ENCODE results near the gene PGGHG. TPM values are rescaled to one million over a fixed set of nuclear protein-coding genes. Genes with fewer than 3 reads are reported as not detected.

Gene PGGHG
- total RNA-seq, 1 donor from 2014 or later, result 25.1 TPM

GRCh38 chr11:281486-282161, 7.3 kb upstream of the PGGHG start:
- H3K4me3 Mint-ChIP-seq, result no peak overlapping the region
- peaks cover 13% of the 10 kb centered on the region for H3K4me1 Mint-ChIP-seq
- peaks cover 3% of the 10 kb centered on the region for H3K36me3 Mint-ChIP-seq (ENCODE audit: low read depth)
- H3K27ac Mint-ChIP-seq (ENCODE audit: unreplicated experiment), result no peak overlapping the region
- no peak for DNase-seq (ENCODE audit: low read depth, low spot score)
- TF ChIP-seq CTCF (conservative IDR thresholded peaks at IDR 0.05), result no peak
- peaks cover 3% of the 10 kb centered on the region for H3K9me3 Mint-ChIP-seq
- H3K27me3 Mint-ChIP-seq (ENCODE audit: low read depth), result no peaks in the 10 kb centered on the region

GRCh38 chr11:282171-282570, 6.8 kb upstream of the PGGHG start:
- no peak overlapping the region for H3K4me3 Mint-ChIP-seq
- no peak for TF ChIP-seq CTCF (conservative IDR thresholded peaks at IDR 0.05)
- DNase-seq (ENCODE audit: low read depth, low spot score), result no peak
- no peak overlapping the region for H3K27ac Mint-ChIP-seq (ENCODE audit: unreplicated experiment)
- no peaks in the 10 kb centered on the region for H3K36me3 Mint-ChIP-seq (ENCODE audit: low read depth)
- H3K27me3 Mint-ChIP-seq (ENCODE audit: low read depth), result peaks cover 4% of the 10 kb centered on the region
- peaks cover 16% of the 10 kb centered on the region for H3K4me1 Mint-ChIP-seq
- no peaks in the 10 kb centered on the region for H3K9me3 Mint-ChIP-seq

GRCh38 chr11:282630-283360, 6.1 kb upstream of the PGGHG start:
- Mint-ChIP-seq H3K36me3 (ENCODE audit: low read depth) (no peaks in the 10 kb centered on the region), H3K4me3 (no peak overlapping the region), H3K27me3 (ENCODE audit: low read depth) (peaks cover 7% of the 10 kb centered on the region), H3K27ac (ENCODE audit: unreplicated experiment) (peak overlapping the region; percentile 83), H3K9me3 (no peaks in the 10 kb centered on the region), H3K4me1 (peaks cover 16% of the 10 kb centered on the region)
- no peak for TF ChIP-seq CTCF (conservative IDR thresholded peaks at IDR 0.05)
- no peak for DNase-seq (ENCODE audit: low read depth, low spot score)

- no peak for DNase-seq (ENCODE audit: low read depth, low spot score)
- Mint-ChIP-seq H3K27ac (ENCODE audit: unreplicated experiment) (no peak overlapping the region), H3K27me3 (ENCODE audit: low read depth) (peaks cover 13% of the 10 kb centered on the region), H3K4me1 (peaks cover 16% of the 10 kb centered on the region), H3K9me3 (no peaks in the 10 kb centered on the region), H3K36me3 (ENCODE audit: low read depth) (no peaks in the 10 kb centered on the region), H3K4me3 (peak overlapping the region; percentile 31)
- no peak for TF ChIP-seq CTCF (conservative IDR thresholded peaks at IDR 0.05)
Observed at GRCh38 chr11:283405-284104, 5.4 kb upstream of the PGGHG start.

- Mint-ChIP-seq H3K27me3 (ENCODE audit: low read depth) (peaks cover 13% of the 10 kb centered on the region), H3K27ac (ENCODE audit: unreplicated experiment) (no peak overlapping the region), H3K36me3 (ENCODE audit: low read depth) (no peaks in the 10 kb centered on the region), H3K9me3 (no peaks in the 10 kb centered on the region), H3K4me3 (no peak overlapping the region), H3K4me1 (peaks cover 16% of the 10 kb centered on the region)
- no peak for DNase-seq (ENCODE audit: low read depth, low spot score)
- no peak for TF ChIP-seq CTCF (conservative IDR thresholded peaks at IDR 0.05)
Observed at GRCh38 chr11:284105-285020, 4.6 kb upstream of the PGGHG start.
